Activated CD4-positive, alpha-beta T cell treated with anti-CD3 and anti-CD28 coated beads, Interleukin-2, Interleukin-6, amounts not matched to agents 100 ng/mL and 50 ng/mL, durations not matched to agents 16 hours and 8 hours (primary cell): ENCODE measurements around the gene DET1.

Experiments used
- DNase-seq: peaks from one replicate; pipeline ENCODE4 v3.0.0-alpha.2; 2020

Gene DET1

GRCh38 chr15:88463870-88464532, 82.5 kb downstream of the DET1 start:
- DNase-seq: no peak
